Stimulated activated CD4-positive, alpha-beta T cell treated with anti-CD3 and anti-CD28 coated beads, Interleukin-12 subunit alpha, Interleukin-12 subunit beta, amount 100 ng/mL, for 48 hours (primary cell): ENCODE data around the gene ATXN2L.
A peak's percentile ranks its signal among the peaks of the same experiment; 100 is the strongest.

Experiments
- DNase-seq, 3 donors: peaks; one replicate each; pipeline ENCODE4 v3.0.0-alpha.2; 2020; ENCODE audit warnings: low read depth in 2 of 3, low spot score in 1 of 3

The ATXN2L gene

GRCh38 chr16:28835864-28836760 is 13.3 kb downstream of the ATXN2L start:
- no peak for DNase-seq

GRCh38 chr16:28836761-28837064 is 13.9 kb downstream of the ATXN2L start:
- no peak for DNase-seq

- DNase-seq = no peak
Observed at GRCh38 chr16:28837672-28838557, 15.1 kb downstream of the ATXN2L start.

- no peak for DNase-seq
Observed at GRCh38 chr16:28838558-28838918, 15.7 kb downstream of the ATXN2L start.

- no peak for DNase-seq
Observed at GRCh38 chr16:28839004-28839639, 16.3 kb downstream of the ATXN2L start.

- no peak for DNase-seq
Observed at GRCh38 chr16:28839899-28840298, 17.1 kb downstream of the ATXN2L start.

- no peak for DNase-seq
Observed at GRCh38 chr16:28842696-28843095, 19.9 kb downstream of the ATXN2L start.

GRCh38 chr16:28843766-28844165 is 21.0 kb downstream of the ATXN2L start:
- no peak for DNase-seq

GRCh38 chr16:28844226-28844885 is 21.6 kb downstream of the ATXN2L start:
- no peak for DNase-seq

GRCh38 chr16:28845293-28845692 is 22.5 kb downstream of the ATXN2L start:
- peak in 2 of 3 donors; percentile 32 to 37 for DNase-seq

GRCh38 chr16:28845761-28846079 is 22.9 kb downstream of the ATXN2L start:
- DNase-seq = no peak

- peak; percentile 97 to 98 (median 98) for DNase-seq
Observed at GRCh38 chr16:28846080-28846932, 23.5 kb downstream of the ATXN2L start, which contains the start of gene TUFM. Gene TUFM, minus strand, starts transcription at chr16:28846348. Its CDS starts 79 bp downstream, at chr16:28846269.

GRCh38 chr16:28846933-28847273 is 24.1 kb downstream of the ATXN2L start:
- no peak for DNase-seq

GRCh38 chr16:28858421-28858820 is 35.6 kb downstream of the ATXN2L start:
- no peak for DNase-seq

GRCh38 chr16:28859326-28859725 is 36.5 kb downstream of the ATXN2L start:
- DNase-seq = no peak

- DNase-seq = no peak
Observed at GRCh38 chr16:28863929-28864793, 41.4 kb downstream of the ATXN2L start.

- no peak for DNase-seq
Observed at GRCh38 chr16:28865001-28865688, 42.3 kb downstream of the ATXN2L start.

GRCh38 chr16:28865722-28866453 is 43.1 kb downstream of the ATXN2L start:
- DNase-seq = no peak
